Ascending aorta (tissue), 2 donors: ENCODE measurements around the gene BTN3A1. TPM values are rescaled to one million over a fixed set of nuclear protein-coding genes. Genes with fewer than 3 reads are reported as not detected.
A peak's percentile ranks its signal among the peaks of the same experiment; 100 is the strongest.
"Not testable (repeated sequence)": the region's sequence is repeated elsewhere in the genome, so short reads cannot be mapped to it uniquely, and the experiment has no call there.

ENCODE experiments used
- DNase-seq, 2 donors: peaks; one replicate each; pipeline ENCODE4 v3.0.0-alpha.2; 2019; ENCODE audit warnings: low spot score in 2 of 2
- H3K27ac ChIP-seq, 2 donors: fragments of 200-600 bp; sonication (generic); one replicate each; pipeline ENCODE4 v1.5.1; 2016 to 2017; ENCODE audit warnings: mild to moderate bottlenecking in 1 of 2
- H3K27me3 ChIP-seq: fragments of 200-600 bp; sonication (generic); one replicate; pipeline ENCODE4 v1.5.1; 2017
- H3K36me3 ChIP-seq, 2 donors: fragments of 200-600 bp; sonication (generic); one replicate each; pipeline ENCODE4 v1.5.1; 2016
- H3K4me1 ChIP-seq, 2 donors: fragments of 200-600 bp; sonication (generic); one replicate each; pipeline ENCODE4 v1.5.1; 2016 to 2017; ENCODE audit warnings: mild to moderate bottlenecking in 1 of 2
- H3K4me3 ChIP-seq, 2 donors: fragments of 200-600 bp; sonication (generic); one replicate each; pipeline ENCODE4 v1.5.1; 2016 to 2017; ENCODE audit warnings: mild to moderate bottlenecking in 1 of 2
- H3K9me3 ChIP-seq, 2 donors: fragments of 200-600 bp; sonication (generic); one replicate each; pipeline ENCODE4 v1.5.1; 2016
- CTCF ChIP-seq, 3 experiments: fragments of 200-600 bp in 2 of 3; fragments of 450-650 bp in 1 of 3; sonication (generic) in 2 of 3; IDR thresholded peaks; one replicate each; pipeline ENCODE4 v1.5.1; 2016 to 2019; ENCODE audit warnings: antibody characterized with exemption in 3 of 3, mild to moderate bottlenecking in 1 of 3, moderate library complexity in 1 of 3
- intact Hi-C: fragments of 100-400 bp; cut with DNase I; formaldehyde crosslinking; loops from one replicate; pipeline ENCODE4 v1.15.1; 2023
- total RNA-seq: library from RNA; depleted of rRNA; stranded (reverse); fragments of >200 nt; gene quantifications from one replicate; pipeline ENCODE4 v1.1.0, GENCODE V29; 2016

BTN3A1 gene
- total RNA-seq, 1 donor from 2014 or later, result 7.7 TPM

GRCh38 chr6:26363882-26364701 is 38.0 kb upstream of the BTN3A1 start:
- TF ChIP-seq CTCF (IDR thresholded peaks at IDR 0.05), result no peak
- intact Hi-C loops, result loop anchor here (5.0 kb wide), 1 partner anchor 158 kb away; no protein-coding TSS in a partner anchor
- Histone ChIP-seq H3K27me3 (no peaks in the 10 kb centered on the region), H3K27ac (peak overlapping the region; percentile 64 to 83), H3K4me3 (peak overlapping the region; percentile 72 to 79), H3K4me1 (peaks cover 0 to 8% of the 10 kb centered on the region in 2 donors), H3K9me3 (no peaks in the 10 kb centered on the region), H3K36me3 (no peaks in the 10 kb centered on the region)
- DNase-seq, result no peak

GRCh38 chr6:26365633-26365995 is 36.5 kb upstream of the BTN3A1 start:
- Histone ChIP-seq H3K4me3 (peak overlapping the region; percentile 72 to 79), H3K36me3 (no peaks in the 10 kb centered on the region), H3K9me3 (no peaks in the 10 kb centered on the region), H3K27me3 (no peaks in the 10 kb centered on the region), H3K4me1 (peaks cover 0 to 8% of the 10 kb centered on the region in 2 donors), H3K27ac (peak overlapping the region; percentile 64 to 83)
- no peak for TF ChIP-seq CTCF (IDR thresholded peaks at IDR 0.05)
- intact Hi-C loops, result loop anchor here (1.0 to 5.0 kb wide), 4 partner anchors 18 to 92 kb away; partner anchors contain the start of genes BTN2A1, BTN2A2 and BTN3A1
- DNase-seq, result no peak

GRCh38 chr6:26366504-26366903 is 35.6 kb upstream of the BTN3A1 start:
- no peak for TF ChIP-seq CTCF (IDR thresholded peaks at IDR 0.05)
- intact Hi-C loops, result loop anchor here (5.0 kb wide), 1 partner anchor 56 kb away; no protein-coding TSS in a partner anchor
- Histone ChIP-seq H3K4me3 (peak overlapping the region in 1 of 2 donors; percentile 3), H3K4me1 (peaks cover 0 to 8% of the 10 kb centered on the region in 2 donors), H3K27me3 (no peaks in the 10 kb centered on the region), H3K27ac (no peak overlapping the region), H3K9me3 (no peaks in the 10 kb centered on the region), H3K36me3 (no peaks in the 10 kb centered on the region)
- DNase-seq, result no peak

GRCh38 chr6:26367114-26367513 is 35.0 kb upstream of the BTN3A1 start:
- Histone ChIP-seq H3K27me3 (no peaks in the 10 kb centered on the region), H3K4me3 (peak overlapping the region in 1 of 2 donors; percentile 3), H3K4me1 (peaks cover 0 to 8% of the 10 kb centered on the region in 2 donors), H3K36me3 (no peaks in the 10 kb centered on the region), H3K27ac (no peak overlapping the region), H3K9me3 (no peaks in the 10 kb centered on the region)
- no peak for DNase-seq
- intact Hi-C loops, result loop anchor here (5.0 kb wide), 1 partner anchor 55 kb away; no protein-coding TSS in a partner anchor
- TF ChIP-seq CTCF (IDR thresholded peaks at IDR 0.05), result no peak

- H3K4me3 ChIP-seq, H3K27me3 ChIP-seq, intact Hi-C loops, H3K9me3 ChIP-seq, H3K27ac ChIP-seq, DNase-seq, H3K4me1 ChIP-seq: not testable (repeated sequence)
- H3K36me3 ChIP-seq, result peaks cover 7 to 11% of the 10 kb centered on the region in 2 donors
Observed at GRCh38 chr6:26371813-26372212, 30.3 kb upstream of the BTN3A1 start.
